Osteoblast (primary cell): ENCODE results near the gene PRKCE. TPM values are rescaled to one million over a fixed set of nuclear protein-coding genes. Genes with fewer than 3 reads are reported as not detected.
A peak's percentile ranks its signal among the peaks of the same experiment; 100 is the strongest.

ENCODE experiments used
- DNase-seq: peaks from one replicate; pipeline ENCODE4 v3.0.0; 2011; ENCODE audit warnings: low spot score, mixed read lengths; ENCODE audit not compliant: insufficient read length; ENCODE audit errors: missing footprints
- H2AFZ ChIP-seq: 2 replicates; pipeline ENCODE4 v1.6.0; 2011; ENCODE audit warnings: mild to moderate bottlenecking, low read length
- H3K27ac ChIP-seq: 2 replicates; pipeline ENCODE4 v1.5.1; 2011; ENCODE audit warnings: mild to moderate bottlenecking, low read depth, low read length, moderate library complexity
- H3K27me3 ChIP-seq: 2 replicates; pipeline ENCODE4 v1.6.0; 2012; ENCODE audit warnings: mild to moderate bottlenecking, control low read depth, inconsistent platforms, low read length, moderate library complexity; ENCODE audit not compliant: insufficient read depth
- H3K36me3 ChIP-seq: 2 replicates; pipeline ENCODE4 v1.5.1; 2011; ENCODE audit warnings: mild to moderate bottlenecking, low read length, control low read depth, moderate library complexity; ENCODE audit not compliant: insufficient read depth
- H3K4me1 ChIP-seq: 2 replicates; pipeline ENCODE4 v1.5.1; 2011; ENCODE audit warnings: mild to moderate bottlenecking, low read length, control low read depth, moderate library complexity; ENCODE audit not compliant: insufficient read depth
- H3K4me2 ChIP-seq: 2 replicates; pipeline ENCODE4 v1.6.0; 2011; ENCODE audit warnings: mild to moderate bottlenecking, low read length; ENCODE audit not compliant: insufficient read depth
- H3K4me3 ChIP-seq: fragments of 200-600 bp; sonication (generic); 3 replicates; pipeline ENCODE4 v1.5.1; 2012; ENCODE audit warnings: mild to moderate bottlenecking, low read length, inconsistent platforms; ENCODE audit not compliant: insufficient read depth
- H3K79me2 ChIP-seq: 2 replicates; pipeline ENCODE4 v1.6.0; 2012; ENCODE audit warnings: mild to moderate bottlenecking, low read length, control low read depth, inconsistent platforms; ENCODE audit not compliant: insufficient read depth
- H3K9me3 ChIP-seq: 2 replicates; pipeline ENCODE4 v1.5.1; 2011; ENCODE audit warnings: low read depth, low read length, control low read depth
- H4K20me1 ChIP-seq: 2 replicates; pipeline ENCODE4 v1.6.0; 2012; ENCODE audit warnings: mild to moderate bottlenecking, low read length, control low read depth; ENCODE audit not compliant: insufficient read depth
- total RNA-seq: library from RNA; depleted of rRNA; stranded (reverse); fragments of >200 nt; gene quantifications from 2 replicates; pipeline ENCODE4 v1.2.3, GENCODE V29; 2012
- TF ChIP-seq, protein P1 (sequence below): IDR thresholded peaks from 2 replicates; pipeline ENCODE4 v1.5.1; 2011; ENCODE audit warnings: mild to moderate bottlenecking, low read depth, low read length, moderate library complexity; ENCODE audit errors: extremely low read depth

The PRKCE gene
- total RNA-seq, 1 donor: 22.1 TPM

DNA sequence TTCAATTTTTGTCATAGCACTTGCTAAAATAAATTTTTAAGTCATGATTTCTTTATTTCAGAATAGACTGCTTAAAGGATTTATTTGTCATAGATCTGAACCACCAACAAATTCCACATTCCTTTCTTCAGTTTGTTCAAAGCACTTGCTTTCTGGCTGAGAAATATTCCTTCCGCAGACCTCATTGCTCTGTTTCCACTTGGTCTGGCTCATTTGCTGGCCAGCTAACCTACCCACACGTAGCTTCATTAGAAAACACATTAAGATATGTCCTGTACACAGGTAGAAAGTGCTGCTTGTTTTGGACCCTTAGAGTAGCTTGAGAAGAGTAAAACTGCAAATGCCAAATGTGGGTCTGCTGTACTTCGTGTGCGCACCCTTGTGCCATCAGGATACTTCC lies 479.0 kb downstream of the PRKCE start:
- TF ChIP-seq, protein P1, sequence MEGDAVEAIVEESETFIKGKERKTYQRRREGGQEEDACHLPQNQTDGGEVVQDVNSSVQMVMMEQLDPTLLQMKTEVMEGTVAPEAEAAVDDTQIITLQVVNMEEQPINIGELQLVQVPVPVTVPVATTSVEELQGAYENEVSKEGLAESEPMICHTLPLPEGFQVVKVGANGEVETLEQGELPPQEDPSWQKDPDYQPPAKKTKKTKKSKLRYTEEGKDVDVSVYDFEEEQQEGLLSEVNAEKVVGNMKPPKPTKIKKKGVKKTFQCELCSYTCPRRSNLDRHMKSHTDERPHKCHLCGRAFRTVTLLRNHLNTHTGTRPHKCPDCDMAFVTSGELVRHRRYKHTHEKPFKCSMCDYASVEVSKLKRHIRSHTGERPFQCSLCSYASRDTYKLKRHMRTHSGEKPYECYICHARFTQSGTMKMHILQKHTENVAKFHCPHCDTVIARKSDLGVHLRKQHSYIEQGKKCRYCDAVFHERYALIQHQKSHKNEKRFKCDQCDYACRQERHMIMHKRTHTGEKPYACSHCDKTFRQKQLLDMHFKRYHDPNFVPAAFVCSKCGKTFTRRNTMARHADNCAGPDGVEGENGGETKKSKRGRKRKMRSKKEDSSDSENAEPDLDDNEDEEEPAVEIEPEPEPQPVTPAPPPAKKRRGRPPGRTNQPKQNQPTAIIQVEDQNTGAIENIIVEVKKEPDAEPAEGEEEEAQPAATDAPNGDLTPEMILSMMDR: no peak
- DNase-seq: no peak
- peaks cover 16% of the 10 kb centered on the region for H3K4me1 ChIP-seq
- no peak overlapping the region for H3K27ac ChIP-seq
- no peak overlapping the region for H3K4me3 ChIP-seq
- H4K20me1 ChIP-seq: no peaks in the 10 kb centered on the region
- no peak overlapping the region for H3K4me2 ChIP-seq
- no peak overlapping the region for H2AFZ ChIP-seq
- H3K9me3 ChIP-seq: no peaks in the 10 kb centered on the region
- H3K27me3 ChIP-seq: no peaks in the 10 kb centered on the region
- H3K79me2 ChIP-seq: no peaks in the 10 kb centered on the region
- no peaks in the 10 kb centered on the region for H3K36me3 ChIP-seq

DNA sequence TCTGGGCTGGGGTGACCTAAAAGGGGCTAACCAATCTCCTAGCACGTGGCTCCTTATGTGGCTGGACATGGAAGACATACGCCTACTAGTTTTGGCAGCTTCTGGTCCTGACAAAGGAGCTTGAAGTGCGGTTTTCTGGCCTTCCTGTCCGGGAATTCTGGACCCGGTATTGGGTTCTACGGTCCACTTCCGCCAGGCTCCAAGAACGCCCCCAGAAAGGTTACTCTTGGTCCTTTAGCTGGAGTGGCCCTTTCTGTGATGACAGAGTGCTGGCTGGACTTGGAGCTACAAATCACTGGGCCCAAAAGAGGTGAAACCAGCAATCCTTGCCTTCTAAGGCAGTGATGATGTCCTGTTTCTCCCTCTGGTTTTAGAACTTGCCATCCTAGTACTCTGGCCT lies 481.5 kb downstream of the PRKCE start:
- Histone ChIP-seq H3K4me2 (no peak overlapping the region), H3K27me3 (no peaks in the 10 kb centered on the region)

DNA sequence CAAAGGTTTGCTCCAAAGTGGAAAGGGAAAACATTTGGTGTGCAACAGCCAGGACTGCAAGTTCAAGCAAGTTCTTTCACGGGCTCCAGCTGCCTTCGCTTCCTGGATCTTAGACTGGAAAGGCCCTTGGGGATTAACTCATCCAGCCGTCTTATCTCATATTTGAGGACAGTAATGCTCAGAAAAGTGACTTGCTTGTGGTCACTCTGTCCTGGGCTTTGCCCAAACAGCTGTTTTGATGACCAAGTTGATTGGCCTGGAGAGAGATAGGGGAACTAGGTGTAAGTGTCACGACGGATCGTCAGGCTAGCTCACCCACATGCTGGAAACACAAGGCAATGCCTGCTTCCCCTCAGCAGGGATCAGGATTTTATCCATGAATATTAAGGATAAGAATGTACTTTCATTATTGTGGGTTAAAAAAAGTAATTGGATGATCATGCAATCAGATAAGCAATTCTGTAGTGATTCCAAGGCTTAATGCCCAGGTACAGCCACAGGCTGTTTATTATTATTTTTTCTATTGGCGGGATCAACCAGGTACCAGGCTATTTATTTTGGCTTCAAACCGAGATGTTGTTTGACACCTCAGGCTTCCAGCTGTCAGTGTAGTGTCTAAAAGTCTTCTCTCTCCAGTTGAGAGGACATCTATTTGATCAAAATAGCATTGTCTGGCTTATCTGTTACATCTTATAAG lies 483.2 kb downstream of the PRKCE start:
- H3K9me3 ChIP-seq: no peaks in the 10 kb centered on the region
- H3K4me2 ChIP-seq: peak overlapping the region; percentile 35
- H3K36me3 ChIP-seq: no peaks in the 10 kb centered on the region
- H2AFZ ChIP-seq: no peak overlapping the region
- H3K27me3 ChIP-seq: no peaks in the 10 kb centered on the region
- no peaks in the 10 kb centered on the region for H3K79me2 ChIP-seq
- peak overlapping the region; percentile 65 for H3K27ac ChIP-seq
- TF ChIP-seq, protein P1: no peak
- peak; percentile 79 for DNase-seq
- H4K20me1 ChIP-seq: no peaks in the 10 kb centered on the region
- H3K4me1 ChIP-seq: peaks cover 29% of the 10 kb centered on the region
- no peak overlapping the region for H3K4me3 ChIP-seq

More for the DNA sequence above, 481.5 kb downstream of the PRKCE start:
- no peak overlapping the region for H3K27ac ChIP-seq
- H3K4me1 ChIP-seq: peaks cover 29% of the 10 kb centered on the region
- H3K79me2 ChIP-seq: no peaks in the 10 kb centered on the region
- H3K4me3 ChIP-seq: no peak overlapping the region
- no peak for DNase-seq
- H3K36me3 ChIP-seq: no peaks in the 10 kb centered on the region
- no peak overlapping the region for H2AFZ ChIP-seq
- H4K20me1 ChIP-seq: no peaks in the 10 kb centered on the region
- no peaks in the 10 kb centered on the region for H3K9me3 ChIP-seq
- TF ChIP-seq, protein P1: no peak

DNA sequence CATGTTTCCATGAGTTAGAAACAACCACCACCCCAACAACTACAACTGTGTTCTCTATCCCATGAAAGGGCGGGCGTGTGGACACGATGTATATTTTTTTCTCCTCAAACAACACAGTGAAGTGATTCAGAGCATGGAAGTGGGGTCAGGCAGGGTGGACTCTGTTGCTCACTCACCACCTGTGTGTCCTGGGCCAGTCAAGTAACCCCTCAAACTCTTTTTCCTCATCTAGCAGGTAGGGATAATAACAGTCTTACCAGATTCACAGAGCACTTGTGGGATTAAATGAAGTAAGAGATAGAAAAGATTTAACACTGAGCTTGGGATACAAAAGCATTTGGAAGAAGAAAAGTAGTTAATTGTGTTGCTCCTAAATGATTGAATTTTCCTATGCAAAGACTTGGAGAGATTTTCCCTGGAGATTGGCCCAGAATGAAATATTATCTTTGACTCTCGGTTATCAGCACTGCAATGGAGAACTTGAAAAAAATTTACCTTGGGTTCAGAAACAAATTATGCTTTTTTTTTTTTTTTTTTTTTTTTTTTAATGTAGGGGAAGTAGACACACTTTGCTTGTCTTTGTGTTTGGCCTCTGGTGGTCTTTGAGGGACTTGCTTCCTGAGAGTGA lies 483.9 kb downstream of the PRKCE start:
- Histone ChIP-seq H3K4me3 (no peak overlapping the region), H3K4me2 (no peak overlapping the region), H3K36me3 (no peaks in the 10 kb centered on the region), H3K27me3 (no peaks in the 10 kb centered on the region), H2AFZ (no peak overlapping the region), H4K20me1 (no peaks in the 10 kb centered on the region), H3K79me2 (no peaks in the 10 kb centered on the region), H3K4me1 (peaks cover 29% of the 10 kb centered on the region), H3K27ac (peak overlapping the region; percentile 65), H3K9me3 (no peaks in the 10 kb centered on the region)
- TF ChIP-seq, protein P1: no peak
- no peak for DNase-seq
